HepG2 (cell line): ENCODE data around the gene LARP1. TPM values are rescaled to one million over a fixed set of nuclear protein-coding genes. Genes with fewer than 3 reads are reported as not detected.
A peak's percentile ranks its signal among the peaks of the same experiment; 100 is the strongest.

Source experiments
- AGO1 ChIP-seq: fragments of 200-400 bp; formaldehyde crosslinking; IDR thresholded peaks from 2 replicates; pipeline ENCODE4 v1.6.1; 2017; ENCODE audit warnings: mild to moderate bottlenecking, low read depth, low read length, moderate library complexity; ENCODE audit not compliant: poor library complexity, severe bottlenecking
- CAMTA2 ChIP-seq: sonication (generic); formaldehyde crosslinking; IDR thresholded peaks from 2 replicates; pipeline ENCODE4 v1.4.0; 2020; ENCODE audit warnings: mild to moderate bottlenecking, missing genetic modification reagents, borderline replicate concordance
- CCDC6 ChIP-seq: sonication (generic); formaldehyde crosslinking; IDR thresholded peaks from 2 replicates; pipeline ENCODE4 v1.8.1; 2022; ENCODE audit warnings: mild to moderate bottlenecking, missing genetic modification reagents, moderate library complexity
- DNMT1 ChIP-seq: sonication (generic); formaldehyde crosslinking; IDR thresholded peaks from 2 replicates; pipeline ENCODE4 v1.5.1; 2020; ENCODE audit warnings: mild to moderate bottlenecking, missing genetic modification reagents
- FLYWCH1 ChIP-seq: sonication (generic); formaldehyde crosslinking; IDR thresholded peaks from 2 replicates; pipeline ENCODE4 v1.8.1; 2023; ENCODE audit warnings: mild to moderate bottlenecking, missing genetic modification reagents
- GATAD1 ChIP-seq: IDR thresholded peaks from 2 replicates; pipeline ENCODE4 v1.6.1; 2016; ENCODE audit warnings: missing genetic modification reagents, missing compliant biosample characterization
- KLF11 ChIP-seq: IDR thresholded peaks from 2 replicates; pipeline ENCODE4 v1.6.1; 2016; ENCODE audit warnings: missing compliant biosample characterization
- PHF8 ChIP-seq: sonication (generic); formaldehyde crosslinking; IDR thresholded peaks from 2 replicates; pipeline ENCODE4 v1.5.0; 2020; ENCODE audit warnings: missing genetic modification reagents
- RBM39 ChIP-seq: fragments of 200-400 bp; formaldehyde crosslinking; IDR thresholded peaks from one replicate; pipeline ENCODE4 v1.6.1; 2018; ENCODE audit warnings: antibody characterized with exemption, mild to moderate bottlenecking, low read depth, low read length; ENCODE audit not compliant: poor library complexity, severe bottlenecking
- RNF219 ChIP-seq: sonication (generic); formaldehyde crosslinking; IDR thresholded peaks from 2 replicates; pipeline ENCODE4 v1.5.0; 2020; ENCODE audit warnings: mild to moderate bottlenecking, missing genetic modification reagents
- SAP130 ChIP-seq: IDR thresholded peaks from 2 replicates; pipeline ENCODE4 v1.6.1; 2016; ENCODE audit warnings: low read depth
- SPEN ChIP-seq: sonication (generic); formaldehyde crosslinking; IDR thresholded peaks from 2 replicates; pipeline ENCODE4 v1.5.1; 2020; ENCODE audit warnings: low read depth, mild to moderate bottlenecking, missing genetic modification reagents
- SRY ChIP-seq: sonication (generic); formaldehyde crosslinking; IDR thresholded peaks from 2 replicates; pipeline ENCODE4 v1.8.0; 2022; ENCODE audit warnings: mild to moderate bottlenecking, missing genetic modification reagents
- TGIF2 ChIP-seq: IDR thresholded peaks from 2 replicates; pipeline ENCODE4 v1.6.1; 2016; ENCODE audit warnings: control low read depth, missing compliant biosample characterization
- ZFX ChIP-seq: sonication (generic); formaldehyde crosslinking; IDR thresholded peaks from 2 replicates; pipeline ENCODE4 v1.4.0; 2020; ENCODE audit warnings: mild to moderate bottlenecking, low read depth, missing genetic modification reagents, moderate library complexity
- ZFY ChIP-seq: sonication (generic); formaldehyde crosslinking; IDR thresholded peaks from 2 replicates; pipeline ENCODE4 v1.4.0; 2020; ENCODE audit warnings: missing genetic modification reagents
- ZMAT3 ChIP-seq: sonication (generic); formaldehyde crosslinking; conservative IDR thresholded peaks from 2 replicates; pipeline ENCODE4 v1.7.0; 2021; ENCODE audit warnings: missing genetic modification reagents
- ZMYM3 ChIP-seq: sonication (generic); formaldehyde crosslinking; IDR thresholded peaks from 2 replicates; pipeline ENCODE4 v1.5.1; 2020; ENCODE audit warnings: mild to moderate bottlenecking, missing genetic modification reagents
- ZNF136 ChIP-seq: sonication (generic); formaldehyde crosslinking; IDR thresholded peaks from 2 replicates; pipeline ENCODE4 v1.8.1; 2022; ENCODE audit warnings: low read depth, mild to moderate bottlenecking, moderate library complexity, missing genetic modification reagents
- ZNF24 ChIP-seq: fragments of 450-650 bp; IDR thresholded peaks from 2 replicates; pipeline ENCODE4 v1.6.1; 2017; ENCODE audit warnings: antibody characterized with exemption, mild to moderate bottlenecking
- ZNF678 ChIP-seq: sonication (generic); formaldehyde crosslinking; IDR thresholded peaks from 2 replicates; pipeline ENCODE4 v1.4.0; 2020; ENCODE audit warnings: mild to moderate bottlenecking, missing genetic modification reagents
- ZNF709 ChIP-seq: sonication (generic); formaldehyde crosslinking; IDR thresholded peaks from 2 replicates; pipeline ENCODE4 v1.5.0; 2020; ENCODE audit warnings: mild to moderate bottlenecking, missing genetic modification reagents
- ZNF777 ChIP-seq: sonication (generic); formaldehyde crosslinking; IDR thresholded peaks from 2 replicates; pipeline ENCODE4 v1.4.0; 2020; ENCODE audit warnings: missing genetic modification reagents
- ZSCAN30 ChIP-seq: sonication (generic); formaldehyde crosslinking; IDR thresholded peaks from 2 replicates; pipeline ENCODE4 v1.5.0; 2020; ENCODE audit warnings: mild to moderate bottlenecking, missing genetic modification reagents
- polyA plus RNA-seq, 8 experiments: library from polyadenylated mRNA; depleted of rRNA in 3 of 8; stranded (reverse) in 7 of 8; unstranded in 1 of 8; fragments of >200 nt; fragmentation: Illumina TruSeq in 4 of 8; extraction: Trizol in 4 of 8; gene quantifications; 2 replicates each; pipeline versions ENCODE4 v1.2.1 to v1.2.3, GENCODE V29; 2011 to 2016; ENCODE audit warnings: low read depth in 4 of 8, missing spikeins in 1 of 8, mixed read lengths in 1 of 8; ENCODE audit not compliant: insufficient read depth in 1 of 8
- total RNA-seq, 5 experiments: library from RNA; depleted of rRNA; stranded (reverse); fragments of >200 nt; fragmentation: Illumina TruSeq; extraction: Trizol; gene quantifications; 2 replicates each; pipeline ENCODE4 v1.2.3, GENCODE V29; 2016; ENCODE audit warnings: low read depth in 1 of 5
- TF ChIP-seq, protein P1 (sequence below): IDR thresholded peaks from 2 replicates; pipeline ENCODE4 v1.6.1; 2018; ENCODE audit warnings: missing genetic modification reagents, mild to moderate bottlenecking, missing compliant biosample characterization
- TF ChIP-seq, protein P2 (sequence below), 2 experiments: sonication (generic) in 1 of 2; formaldehyde crosslinking in 1 of 2; IDR thresholded peaks; 2 replicates each; pipeline versions ENCODE4 v1.4.0 to v1.6.1; 2018 to 2020; ENCODE audit warnings: missing genetic modification reagents in 2 of 2, borderline replicate concordance in 1 of 2, low read depth in 1 of 2, mild to moderate bottlenecking in 1 of 2, missing biosample characterization in 1 of 2

LARP1 gene
- total and polyA plus RNA-seq, 2 of the 13 experiments (the other 11 are each of a cell fraction or from before 2014, with no cell fraction given): 45.2 to 61.4 TPM

- TF ChIP-seq RNF219 (no peak), ZNF678 (CRISPR knock-in tag) (no peak), ZFY (peak; percentile 54; the same call in 1 of the 2 replicates), DNMT1 (CRISPR knock-in tag) (no peak), CCDC6 (CRISPR knock-in tag) (peak; percentile 12; the same call in 1 of the 2 replicates), RBM39 (peak; percentile 70), ZMYM3 (0 out of 2 replicates have a peak, but pooled peaks have one; percentile 33), TGIF2 (CRISPR knock-in tag) (no peak; the same call in 1 of the 2 replicates), ZFX (peak; percentile 62; the same call in 1 of the 2 replicates), KLF11 (CRISPR knock-in tag) (no peak), ZNF777 (CRISPR knock-in tag) (peak; percentile 2; the same call in 1 of the 2 replicates), CAMTA2 (CRISPR knock-in tag) (no peak), SPEN (CRISPR knock-in tag) (no peak), ZNF709 (CRISPR knock-in tag) (0 out of 2 replicates have a peak, but pooled peaks have one; percentile 12), PHF8 (CRISPR knock-in tag) (peak; percentile 44; the same call in 1 of the 2 replicates), ZNF24 (no peak), AGO1 (peak; percentile 34), SAP130 (CRISPR knock-in tag) (peak; percentile 56; the same call in 1 of the 2 replicates), GATAD1 (CRISPR knock-in tag) (no peak), SRY (CRISPR knock-in tag) (no peak), ZNF136 (CRISPR knock-in tag) (peak; percentile 21; the same call in 1 of the 2 replicates), FLYWCH1 (no peak), ZSCAN30 (CRISPR knock-in tag) (no peak), ZMAT3 (CRISPR knock-in tag) (0 out of 2 replicates have a peak, but pooled peaks have one; percentile 32)
- TF ChIP-seq, protein P1, sequence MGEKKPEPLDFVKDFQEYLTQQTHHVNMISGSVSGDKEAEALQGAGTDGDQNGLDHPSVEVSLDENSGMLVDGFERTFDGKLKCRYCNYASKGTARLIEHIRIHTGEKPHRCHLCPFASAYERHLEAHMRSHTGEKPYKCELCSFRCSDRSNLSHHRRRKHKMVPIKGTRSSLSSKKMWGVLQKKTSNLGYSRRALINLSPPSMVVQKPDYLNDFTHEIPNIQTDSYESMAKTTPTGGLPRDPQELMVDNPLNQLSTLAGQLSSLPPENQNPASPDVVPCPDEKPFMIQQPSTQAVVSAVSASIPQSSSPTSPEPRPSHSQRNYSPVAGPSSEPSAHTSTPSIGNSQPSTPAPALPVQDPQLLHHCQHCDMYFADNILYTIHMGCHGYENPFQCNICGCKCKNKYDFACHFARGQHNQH (CRISPR knock-in tag): no peak
- TF ChIP-seq, protein P2, sequence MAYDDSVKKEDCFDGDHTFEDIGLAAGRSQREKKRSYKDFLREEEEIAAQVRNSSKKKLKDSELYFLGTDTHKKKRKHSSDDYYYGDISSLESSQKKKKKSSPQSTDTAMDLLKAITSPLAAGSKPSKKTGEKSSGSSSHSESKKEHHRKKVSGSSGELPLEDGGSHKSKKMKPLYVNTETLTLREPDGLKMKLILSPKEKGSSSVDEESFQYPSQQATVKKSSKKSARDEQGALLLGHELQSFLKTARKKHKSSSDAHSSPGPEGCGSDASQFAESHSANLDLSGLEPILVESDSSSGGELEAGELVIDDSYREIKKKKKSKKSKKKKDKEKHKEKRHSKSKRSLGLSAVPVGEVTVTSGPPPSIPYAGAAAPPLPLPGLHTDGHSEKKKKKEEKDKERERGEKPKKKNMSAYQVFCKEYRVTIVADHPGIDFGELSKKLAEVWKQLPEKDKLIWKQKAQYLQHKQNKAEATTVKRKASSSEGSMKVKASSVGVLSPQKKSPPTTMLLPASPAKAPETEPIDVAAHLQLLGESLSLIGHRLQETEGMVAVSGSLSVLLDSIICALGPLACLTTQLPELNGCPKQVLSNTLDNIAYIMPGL (CRISPR knock-in tag; IDR thresholded peaks at IDR 0.05; ENCODE audit: borderline replicate concordance in 1 of 2, low read depth in 1 of 2): peak in 1 of 2 experiments; percentile 23; a peak in 1 of 4 replicates
Observed at GRCh38 chr5:154756009-154756867, 1.1 kb downstream of the LARP1 start (continued).
